IPS DF 19.7 (cell line): ENCODE measurements around the gene C4A.
"Not testable (repeated sequence)": the region's sequence is repeated elsewhere in the genome, so short reads cannot be mapped to it uniquely, and the experiment has no call there.

Source experiments
- DNase-seq: peaks from one replicate; pipeline ENCODE4 v3.0.0-alpha.2; 2013; ENCODE audit warnings: low read depth, low spot score

C4A gene

DNA sequence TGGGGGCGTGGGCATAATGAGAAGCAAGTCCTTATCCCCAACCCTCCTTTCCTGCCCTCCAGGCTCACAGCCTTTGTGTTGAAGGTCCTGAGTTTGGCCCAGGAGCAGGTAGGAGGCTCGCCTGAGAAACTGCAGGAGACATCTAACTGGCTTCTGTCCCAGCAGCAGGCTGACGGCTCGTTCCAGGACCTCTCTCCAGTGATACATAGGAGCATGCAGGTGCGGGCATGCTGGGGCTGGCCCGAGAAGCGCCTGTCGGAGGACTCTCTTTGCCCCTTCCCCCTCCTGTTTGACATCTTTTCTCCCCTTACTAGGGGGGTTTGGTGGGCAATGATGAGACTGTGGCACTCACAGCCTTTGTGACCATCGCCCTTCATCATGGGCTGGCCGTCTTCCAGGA lies 46.8 kb downstream of the C4A start:
- not testable (repeated sequence) for DNase-seq

GRCh38 chr6:32029553-32029952 lies 47.7 kb downstream of the C4A start:
- not testable (repeated sequence) for DNase-seq

- DNase-seq, result not testable (repeated sequence)
These were observed 53.6 kb downstream of the C4A start for GRCh38 chr6:32035283-32036013.

DNA sequence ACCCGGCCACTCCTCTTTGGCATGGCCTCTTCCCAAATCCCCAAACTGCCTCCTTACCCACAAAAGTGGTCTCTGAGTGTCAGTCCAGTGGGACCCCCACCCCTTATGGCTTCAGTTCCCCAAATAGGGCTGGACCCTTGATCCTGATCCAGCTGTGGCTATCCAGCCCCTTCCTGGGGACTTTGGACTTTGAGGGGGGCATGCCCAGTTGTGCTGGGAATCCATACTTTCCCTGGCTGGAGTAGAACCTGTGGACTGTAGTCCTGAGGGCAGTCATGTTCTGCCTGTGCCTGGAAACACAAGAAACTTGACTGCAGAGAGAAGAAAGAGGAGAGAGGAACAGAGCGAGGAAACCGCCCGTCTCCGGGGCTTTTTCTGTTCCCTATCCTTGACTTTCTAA lies 55.3 kb downstream of the C4A start:
- DNase-seq, result not testable (repeated sequence)

GRCh38 chr6:32037598-32038524 lies 56.0 kb downstream of the C4A start, which contains the start of gene CYP21A2:
CYP21A2 (plus strand) TSS chr6:32038415; CDS start chr6:32038423, 8 bp downstream.
- not testable (repeated sequence) for DNase-seq

GRCh38 chr6:32038878-32039277 lies 57.0 kb downstream of the C4A start:
- DNase-seq, result not testable (repeated sequence)

DNA sequence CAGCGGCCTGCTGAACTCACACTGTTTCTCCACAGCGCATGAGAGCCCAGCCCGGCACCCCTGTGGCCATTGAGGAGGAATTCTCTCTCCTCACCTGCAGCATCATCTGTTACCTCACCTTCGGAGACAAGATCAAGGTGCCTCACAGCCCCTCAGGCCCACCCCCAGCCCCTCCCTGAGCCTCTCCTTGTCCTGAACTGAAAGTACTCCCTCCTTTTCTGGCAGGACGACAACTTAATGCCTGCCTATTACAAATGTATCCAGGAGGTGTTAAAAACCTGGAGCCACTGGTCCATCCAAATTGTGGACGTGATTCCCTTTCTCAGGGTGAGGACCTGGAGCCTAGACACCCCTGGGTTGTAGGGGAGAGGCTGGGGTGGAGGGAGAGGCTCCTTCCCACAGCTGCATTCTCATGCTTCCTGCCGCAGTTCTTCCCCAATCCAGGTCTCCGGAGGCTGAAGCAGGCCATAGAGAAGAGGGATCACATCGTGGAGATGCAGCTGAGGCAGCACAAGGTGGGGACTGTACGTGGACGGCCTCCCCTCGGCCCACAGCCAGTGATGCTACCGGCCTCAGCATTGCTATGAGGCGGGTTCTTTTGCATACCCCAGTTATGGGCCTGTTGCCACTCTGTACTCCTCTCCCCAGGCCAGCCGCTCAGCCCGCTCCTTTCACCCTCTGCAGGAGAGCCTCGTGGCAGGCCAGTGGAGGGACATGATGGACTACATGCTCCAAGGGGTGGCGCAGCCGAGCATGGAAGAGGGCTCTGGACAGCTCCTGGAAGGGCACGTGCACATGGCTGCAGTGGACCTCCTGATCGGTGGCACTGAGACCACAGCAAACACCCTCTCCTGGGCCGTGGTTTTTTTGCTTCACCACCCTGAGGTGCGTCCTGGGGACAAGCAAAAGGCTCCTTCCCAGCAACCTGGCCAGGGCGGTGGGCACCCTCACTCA lies 57.7 kb downstream of the C4A start:
- not testable (repeated sequence) for DNase-seq

DNA sequence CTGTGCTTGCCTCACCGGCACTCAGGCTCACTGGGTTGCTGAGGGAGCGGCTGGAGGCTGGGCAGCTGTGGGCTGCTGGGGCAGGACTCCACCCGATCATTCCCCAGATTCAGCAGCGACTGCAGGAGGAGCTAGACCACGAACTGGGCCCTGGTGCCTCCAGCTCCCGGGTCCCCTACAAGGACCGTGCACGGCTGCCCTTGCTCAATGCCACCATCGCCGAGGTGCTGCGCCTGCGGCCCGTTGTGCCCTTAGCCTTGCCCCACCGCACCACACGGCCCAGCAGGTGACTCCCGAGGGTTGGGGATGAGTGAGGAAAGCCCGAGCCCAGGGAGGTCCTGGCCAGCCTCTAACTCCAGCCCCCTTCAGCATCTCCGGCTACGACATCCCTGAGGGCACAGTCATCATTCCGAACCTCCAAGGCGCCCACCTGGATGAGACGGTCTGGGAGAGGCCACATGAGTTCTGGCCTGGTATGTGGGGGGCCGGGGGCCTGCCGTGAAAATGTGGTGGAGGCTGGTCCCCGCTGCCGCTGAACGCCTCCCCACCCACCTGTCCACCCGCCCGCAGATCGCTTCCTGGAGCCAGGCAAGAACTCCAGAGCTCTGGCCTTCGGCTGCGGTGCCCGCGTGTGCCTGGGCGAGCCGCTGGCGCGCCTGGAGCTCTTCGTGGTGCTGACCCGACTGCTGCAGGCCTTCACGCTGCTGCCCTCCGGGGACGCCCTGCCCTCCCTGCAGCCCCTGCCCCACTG lies 58.6 kb downstream of the C4A start:
- not testable (repeated sequence) for DNase-seq

DNA sequence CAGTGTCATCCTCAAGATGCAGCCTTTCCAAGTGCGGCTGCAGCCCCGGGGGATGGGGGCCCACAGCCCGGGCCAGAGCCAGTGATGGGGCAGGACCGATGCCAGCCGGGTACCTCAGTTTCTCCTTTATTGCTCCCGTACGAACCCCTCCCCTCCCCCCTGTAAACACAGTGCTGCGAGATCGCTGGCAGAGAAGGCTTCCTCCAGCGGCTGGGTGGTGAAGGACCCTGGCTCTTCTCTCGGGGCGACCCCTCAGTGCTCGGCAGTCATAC lies 59.1 kb downstream of the C4A start:
- DNase-seq, result not testable (repeated sequence)

- not testable (repeated sequence) for DNase-seq
These were observed 59.5 kb downstream of the C4A start for GRCh38 chr6:32041385-32041784.

- DNase-seq, result not testable (repeated sequence)
These were observed 60.4 kb downstream of the C4A start for GRCh38 chr6:32042276-32042675.

DNA sequence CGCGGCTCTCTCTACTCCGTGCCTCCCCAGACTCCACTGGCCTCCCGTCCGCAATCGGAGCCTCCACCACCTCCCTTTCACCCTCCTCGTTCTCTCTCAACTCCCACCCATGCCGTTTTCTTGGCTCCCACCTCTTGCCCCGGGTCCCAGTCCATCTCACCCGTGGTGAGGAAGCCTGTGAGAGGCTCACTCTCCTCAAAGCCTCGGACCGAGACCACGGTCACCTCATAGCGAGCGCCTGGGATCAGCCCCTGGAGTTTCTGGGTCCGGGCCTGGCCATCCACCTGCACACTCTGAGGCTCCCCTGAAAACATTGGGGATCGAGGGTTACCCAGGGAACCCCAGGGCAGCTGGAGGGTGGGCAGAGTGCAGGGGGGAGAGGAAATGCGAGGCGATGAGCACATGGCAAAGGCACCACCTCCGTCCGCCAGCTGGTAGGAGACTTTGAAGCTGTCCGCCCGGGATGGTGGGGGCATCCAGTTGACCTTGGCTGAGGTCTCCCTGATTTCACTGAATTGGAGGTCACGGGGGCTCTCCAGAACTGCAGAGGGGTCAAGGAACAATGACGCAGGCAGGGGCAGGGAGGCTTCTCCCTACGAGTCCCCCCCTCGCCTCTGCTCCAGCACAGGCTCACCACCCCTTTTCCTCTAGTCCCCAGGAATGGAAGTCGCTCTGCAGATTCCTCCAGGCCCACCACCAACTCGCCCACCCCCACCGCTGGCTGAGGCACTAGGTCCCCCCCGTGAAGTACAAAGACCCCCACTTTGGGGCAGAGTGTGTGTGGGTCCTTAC lies 61.9 kb downstream of the C4A start:
- not testable (repeated sequence) for DNase-seq

GRCh38 chr6:32044916-32045315 lies 63.1 kb downstream of the C4A start:
- not testable (repeated sequence) for DNase-seq

DNA sequence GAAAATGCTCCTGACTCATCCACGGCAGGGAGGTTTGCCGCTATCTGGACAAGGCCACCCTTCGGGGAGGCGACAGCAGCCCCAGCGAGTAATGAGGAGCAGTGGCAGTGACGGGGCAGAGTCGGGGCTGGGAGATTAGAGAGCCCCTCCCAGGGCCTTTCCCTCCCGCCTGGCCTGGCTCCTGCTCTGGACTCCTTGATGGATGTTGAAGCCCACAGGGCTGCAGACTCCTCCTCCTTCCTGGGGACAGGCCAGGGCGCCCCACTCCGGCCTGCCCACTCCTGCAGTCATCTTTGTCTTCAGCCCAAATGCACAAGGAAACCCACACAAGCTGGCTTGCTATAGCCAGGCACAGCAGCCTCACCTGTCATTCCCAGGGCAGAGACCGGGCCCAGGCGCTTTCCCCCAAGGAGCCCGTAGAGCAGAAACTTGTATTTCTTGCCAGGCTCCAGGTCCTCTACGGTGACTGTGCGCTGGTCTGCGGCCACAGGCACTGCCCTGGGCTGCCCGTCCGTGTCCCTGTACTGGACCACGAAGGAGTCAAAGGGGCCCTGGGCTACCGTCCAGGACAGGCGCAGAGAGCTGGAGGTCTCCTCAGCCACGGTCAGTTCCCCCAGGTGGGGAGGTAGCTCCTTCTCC lies 64.1 kb downstream of the C4A start:
- DNase-seq, result no peak

GRCh38 chr6:32046450-32047083 lies 64.7 kb downstream of the C4A start:
- no peak for DNase-seq

DNA sequence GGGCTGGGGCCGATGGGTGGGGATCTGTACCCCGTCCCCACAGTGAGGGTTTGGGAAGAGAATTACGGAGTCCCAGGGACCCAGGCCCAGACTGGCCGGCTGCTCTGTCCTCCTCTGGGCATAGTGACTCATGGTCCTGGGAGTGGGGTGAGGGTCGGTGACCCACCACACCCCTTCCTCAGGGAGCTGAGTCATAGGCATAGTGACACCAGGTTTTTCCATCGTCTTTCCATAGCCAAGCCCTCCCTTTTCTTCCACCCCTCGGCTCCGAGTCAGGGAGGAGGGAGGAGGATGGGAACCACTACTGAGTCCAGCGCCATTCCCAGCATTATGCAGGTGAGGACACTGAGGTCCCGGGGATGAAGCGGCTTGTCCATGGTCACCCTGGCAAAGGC lies 65.2 kb downstream of the C4A start:
- DNase-seq, result no peak

DNA sequence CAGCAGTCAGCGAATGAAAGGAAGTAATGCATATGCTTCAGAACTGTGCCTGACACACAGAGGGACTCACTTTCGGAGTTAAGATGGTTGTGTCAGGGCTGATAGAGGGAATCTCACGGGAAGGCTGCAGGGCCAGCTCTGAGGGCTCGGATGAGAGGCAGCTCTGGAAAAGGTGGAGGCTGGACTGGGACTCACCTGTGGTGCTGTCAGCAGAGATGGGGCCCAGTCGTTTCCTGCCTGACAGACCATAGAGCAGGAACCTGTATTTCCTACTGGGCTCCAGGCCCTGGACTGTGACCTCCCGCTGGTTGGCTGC lies 65.6 kb downstream of the C4A start:
- no peak for DNase-seq

DNA sequence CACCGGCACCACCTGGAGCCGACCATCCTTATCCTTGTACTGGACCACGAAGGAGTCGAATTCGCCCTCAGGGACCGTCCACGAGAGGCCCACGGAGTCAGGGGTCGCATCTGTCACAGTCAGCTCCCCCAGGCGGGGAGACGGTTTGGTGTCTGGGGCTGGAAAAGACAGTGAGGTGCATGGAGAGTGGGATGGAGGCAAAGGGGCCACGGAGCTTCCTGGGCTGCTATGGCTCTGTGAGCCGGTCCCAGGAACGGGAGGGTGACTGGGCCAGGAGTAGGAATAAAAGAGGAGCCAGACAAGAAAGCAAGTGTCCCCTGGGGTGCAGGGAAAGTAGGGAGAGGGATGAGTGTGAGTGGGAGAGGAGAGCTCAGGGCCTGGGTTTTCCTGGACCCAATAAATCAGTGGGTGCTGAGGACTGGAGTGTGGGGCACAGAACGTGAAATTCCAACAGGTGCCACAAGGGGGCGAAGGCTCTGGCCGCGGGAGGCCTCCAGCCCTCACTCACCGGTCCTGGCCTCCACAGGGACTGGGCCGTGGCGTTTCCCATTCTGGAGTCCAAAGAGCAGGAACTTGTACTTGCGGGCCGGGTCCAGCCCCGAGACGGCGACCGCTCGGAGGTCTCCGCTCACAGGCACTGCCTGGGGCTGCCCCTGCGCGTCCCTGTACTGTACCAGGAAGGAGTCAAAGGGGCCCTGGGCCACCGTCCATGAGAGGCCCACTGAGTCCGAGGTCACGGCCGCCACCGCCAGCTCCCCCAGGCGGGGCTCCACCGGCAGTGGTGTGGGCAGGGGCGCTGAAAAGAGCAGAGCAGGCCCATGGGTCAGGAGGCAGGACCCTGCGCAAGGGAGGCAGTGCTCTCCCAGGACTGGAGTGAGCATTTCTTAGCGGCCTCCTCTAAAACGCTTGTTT lies 66.3 kb downstream of the C4A start:
- peak; percentile 45 for DNase-seq
